DND-41 (cell line): Measurements from ENCODE around the gene TNS3.

ENCODE experiments used
- EZH2 ChIP-seq: IDR thresholded peaks from 3 replicates; pipeline ENCODE4 v1.6.1; 2012; ENCODE audit warnings: borderline replicate concordance, low read depth, mild to moderate bottlenecking, moderate library complexity, low read length, inconsistent platforms; ENCODE audit not compliant: severe bottlenecking
- TF ChIP-seq, protein P1 (sequence below): IDR thresholded peaks from 2 replicates; pipeline ENCODE4 v1.5.1; 2012; ENCODE audit warnings: borderline replicate concordance, low read length, moderate library complexity, mild to moderate bottlenecking; ENCODE audit not compliant: poor library complexity, severe bottlenecking; ENCODE audit errors: extremely low read depth

DNA sequence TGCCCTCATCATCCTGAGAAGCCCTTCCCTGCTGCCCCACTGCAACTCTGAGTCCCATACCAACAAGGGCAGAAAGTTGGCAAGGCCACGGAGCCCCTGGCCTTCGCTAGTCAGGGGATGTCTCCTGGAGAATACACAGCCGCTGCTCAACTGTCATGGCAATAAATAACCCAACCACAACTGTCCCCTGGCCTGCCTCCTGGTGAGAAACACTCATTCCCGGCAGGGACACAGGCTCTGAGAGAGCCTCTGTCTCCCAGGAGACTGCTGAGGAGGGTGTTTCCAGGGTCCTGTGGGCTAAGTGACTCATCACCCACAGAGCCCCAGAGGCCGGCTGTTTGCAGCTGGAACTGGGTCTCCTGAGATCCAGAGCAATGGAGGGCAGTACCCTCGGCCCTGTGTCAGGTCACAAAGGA lies 354.1 kb downstream of the TNS3 start:
- TF ChIP-seq, protein P1, sequence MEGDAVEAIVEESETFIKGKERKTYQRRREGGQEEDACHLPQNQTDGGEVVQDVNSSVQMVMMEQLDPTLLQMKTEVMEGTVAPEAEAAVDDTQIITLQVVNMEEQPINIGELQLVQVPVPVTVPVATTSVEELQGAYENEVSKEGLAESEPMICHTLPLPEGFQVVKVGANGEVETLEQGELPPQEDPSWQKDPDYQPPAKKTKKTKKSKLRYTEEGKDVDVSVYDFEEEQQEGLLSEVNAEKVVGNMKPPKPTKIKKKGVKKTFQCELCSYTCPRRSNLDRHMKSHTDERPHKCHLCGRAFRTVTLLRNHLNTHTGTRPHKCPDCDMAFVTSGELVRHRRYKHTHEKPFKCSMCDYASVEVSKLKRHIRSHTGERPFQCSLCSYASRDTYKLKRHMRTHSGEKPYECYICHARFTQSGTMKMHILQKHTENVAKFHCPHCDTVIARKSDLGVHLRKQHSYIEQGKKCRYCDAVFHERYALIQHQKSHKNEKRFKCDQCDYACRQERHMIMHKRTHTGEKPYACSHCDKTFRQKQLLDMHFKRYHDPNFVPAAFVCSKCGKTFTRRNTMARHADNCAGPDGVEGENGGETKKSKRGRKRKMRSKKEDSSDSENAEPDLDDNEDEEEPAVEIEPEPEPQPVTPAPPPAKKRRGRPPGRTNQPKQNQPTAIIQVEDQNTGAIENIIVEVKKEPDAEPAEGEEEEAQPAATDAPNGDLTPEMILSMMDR: no peak
- no peak for TF ChIP-seq EZH2
